Tongue (tissue), 2 donors: ENCODE data around the gene TSPAN17. TPM values are rescaled to one million over a fixed set of nuclear protein-coding genes. Genes with fewer than 3 reads are reported as not detected.

ENCODE experiments used
- small RNA-seq: library from RNA; depleted of rRNA; stranded (forward); fragments of <200 nt; gene quantifications from one replicate; pipeline ENCODE3, GENCODE V24; 2014; ENCODE audit warnings: low replicate concordance
- total RNA-seq: library from RNA; depleted of rRNA; stranded (reverse); fragments of >200 nt; gene quantifications from one replicate; pipeline ENCODE4 v1.2.3, GENCODE V29; 2014

TSPAN17 gene
- total RNA-seq, 1 donor from 2014 or later, result 20.5 TPM

Small RNA genes lying within 50 kb of the gene (small RNA-seq; reads per million reads assigned to genes)
- gene MIR4281, result not detected

Other genes with a start within 250 kb of the TSPAN17 start
- gene CLTB, start 230.9 kb upstream of the TSPAN17 start, total RNA-seq, result 84.7 TPM
- 24.2 TPM for gene FAF2, start 199.1 kb upstream of the TSPAN17 start, total RNA-seq
- gene RNF44, start 110.1 kb upstream of the TSPAN17 start, total RNA-seq, result 12.3 TPM
- not detected for gene CDHR2, start 98.1 kb upstream of the TSPAN17 start, total RNA-seq
- gene GPRIN1, start 37.3 kb upstream of the TSPAN17 start, total RNA-seq, result 0.72 TPM
- gene SNCB, start 16.9 kb upstream of the TSPAN17 start, total RNA-seq, result not detected
- gene EIF4E1B, start 16.8 kb upstream of the TSPAN17 start, total RNA-seq, result not detected
- 0.41 TPM for gene UNC5A, start 163.1 kb downstream of the TSPAN17 start, total RNA-seq